Nephron progenitor cell (in vitro differentiated cells): ENCODE data around the gene PLCL2.

Experiments used
- DNase-seq: peaks from one replicate; pipeline ENCODE4 v3.0.0; 2021
- H3K27ac Mint-ChIP-seq: 2 replicates; pipeline ENCODE4 v1.8.0; 2021; ENCODE audit warnings: mild to moderate bottlenecking, moderate library complexity, mixed read lengths
- H3K27me3 Mint-ChIP-seq: 2 replicates; pipeline ENCODE4 v1.8.0; 2021; ENCODE audit warnings: mild to moderate bottlenecking, low read depth, mixed read lengths; ENCODE audit not compliant: poor library complexity
- H3K36me3 Mint-ChIP-seq: 2 replicates; pipeline ENCODE4 v1.8.0; 2021; ENCODE audit warnings: low read depth, mixed read lengths
- H3K4me1 Mint-ChIP-seq: 2 replicates; pipeline ENCODE4 v1.8.0; 2021; ENCODE audit warnings: mixed read lengths
- H3K4me3 Mint-ChIP-seq: 2 replicates; pipeline ENCODE4 v1.8.0; 2021; ENCODE audit warnings: mild to moderate bottlenecking, moderate library complexity, mixed read lengths
- H3K9me3 Mint-ChIP-seq: 2 replicates; pipeline ENCODE4 v1.8.0; 2021; ENCODE audit warnings: mild to moderate bottlenecking, moderate library complexity, mixed read lengths
- TF ChIP-seq, protein P1 (sequence below): fragments of 200-600 bp; sonication (generic); IDR thresholded peaks from 2 replicates; pipeline ENCODE4 v1.5.0; 2021; ENCODE audit warnings: antibody characterized with exemption

The PLCL2 gene

DNA sequence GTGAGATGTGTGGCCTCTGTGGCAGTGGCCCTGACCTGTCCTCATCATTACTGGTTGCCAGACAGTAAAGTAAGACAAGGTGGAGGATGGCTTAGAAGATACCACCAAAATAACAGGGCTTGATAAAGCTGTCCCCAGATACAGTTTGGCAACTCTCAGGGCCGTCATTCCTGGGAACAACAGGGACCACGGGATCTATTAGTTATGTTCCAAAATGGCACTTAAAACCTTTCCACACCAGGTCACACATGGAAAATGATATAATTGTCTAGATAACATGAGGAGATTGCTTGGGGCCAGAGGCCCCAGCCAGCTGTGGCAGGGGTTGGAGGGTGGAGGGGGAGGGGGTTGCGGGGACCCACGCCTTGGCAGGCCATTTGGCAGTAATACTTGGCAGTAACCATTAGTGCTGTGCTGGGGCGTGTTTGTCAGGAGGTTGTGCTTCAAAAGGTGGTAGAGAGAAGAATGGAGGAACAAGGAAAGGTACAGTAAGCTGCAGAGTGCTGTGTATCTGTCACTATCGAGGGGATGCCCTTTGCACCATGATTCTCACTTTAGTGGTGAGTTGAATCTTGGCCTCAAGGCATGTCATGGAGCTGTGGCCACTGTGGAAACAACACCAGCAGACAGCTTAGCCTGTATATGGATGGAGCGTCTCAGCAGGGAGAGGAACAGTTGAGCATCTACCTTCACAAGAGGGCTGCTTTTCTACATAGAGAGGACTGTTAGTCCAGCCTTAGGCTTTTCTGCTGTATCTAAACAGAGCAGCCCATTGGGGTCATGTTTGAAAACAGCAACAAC is 14.0 kb downstream of the PLCL2 start:
- H3K36me3 Mint-ChIP-seq, result peaks cover 5% of the 10 kb centered on the region
- H3K4me3 Mint-ChIP-seq, result no peak overlapping the region
- peak overlapping the region; percentile 28 for H3K27ac Mint-ChIP-seq
- H3K9me3 Mint-ChIP-seq, result peaks cover 5% of the 10 kb centered on the region
- peaks cover 34% of the 10 kb centered on the region for H3K4me1 Mint-ChIP-seq
- TF ChIP-seq, protein P1, sequence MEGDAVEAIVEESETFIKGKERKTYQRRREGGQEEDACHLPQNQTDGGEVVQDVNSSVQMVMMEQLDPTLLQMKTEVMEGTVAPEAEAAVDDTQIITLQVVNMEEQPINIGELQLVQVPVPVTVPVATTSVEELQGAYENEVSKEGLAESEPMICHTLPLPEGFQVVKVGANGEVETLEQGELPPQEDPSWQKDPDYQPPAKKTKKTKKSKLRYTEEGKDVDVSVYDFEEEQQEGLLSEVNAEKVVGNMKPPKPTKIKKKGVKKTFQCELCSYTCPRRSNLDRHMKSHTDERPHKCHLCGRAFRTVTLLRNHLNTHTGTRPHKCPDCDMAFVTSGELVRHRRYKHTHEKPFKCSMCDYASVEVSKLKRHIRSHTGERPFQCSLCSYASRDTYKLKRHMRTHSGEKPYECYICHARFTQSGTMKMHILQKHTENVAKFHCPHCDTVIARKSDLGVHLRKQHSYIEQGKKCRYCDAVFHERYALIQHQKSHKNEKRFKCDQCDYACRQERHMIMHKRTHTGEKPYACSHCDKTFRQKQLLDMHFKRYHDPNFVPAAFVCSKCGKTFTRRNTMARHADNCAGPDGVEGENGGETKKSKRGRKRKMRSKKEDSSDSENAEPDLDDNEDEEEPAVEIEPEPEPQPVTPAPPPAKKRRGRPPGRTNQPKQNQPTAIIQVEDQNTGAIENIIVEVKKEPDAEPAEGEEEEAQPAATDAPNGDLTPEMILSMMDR, result no peak
- DNase-seq, result no peak
- H3K27me3 Mint-ChIP-seq, result peaks cover 2% of the 10 kb centered on the region

DNA sequence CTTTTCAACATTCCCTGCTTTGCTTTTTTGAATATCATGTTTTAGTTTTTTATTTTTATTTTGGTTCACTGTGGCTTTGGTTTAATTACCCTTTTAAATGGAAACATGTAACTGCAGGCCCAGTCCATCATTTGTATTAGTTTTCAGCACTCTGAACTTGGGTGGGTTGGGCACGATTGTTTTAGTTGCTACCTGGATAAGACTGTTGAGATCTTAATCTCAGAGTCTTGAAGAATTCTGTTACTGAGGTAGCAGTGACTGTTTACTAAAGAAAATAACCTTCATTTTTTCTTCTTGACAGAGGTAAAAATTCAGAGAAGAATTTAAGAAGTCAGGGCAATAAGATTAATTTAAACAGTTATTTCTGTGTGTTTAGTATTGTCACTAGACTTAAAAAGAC is 15.2 kb downstream of the PLCL2 start:
- H3K27me3 Mint-ChIP-seq, result peaks cover 2% of the 10 kb centered on the region

DNA sequence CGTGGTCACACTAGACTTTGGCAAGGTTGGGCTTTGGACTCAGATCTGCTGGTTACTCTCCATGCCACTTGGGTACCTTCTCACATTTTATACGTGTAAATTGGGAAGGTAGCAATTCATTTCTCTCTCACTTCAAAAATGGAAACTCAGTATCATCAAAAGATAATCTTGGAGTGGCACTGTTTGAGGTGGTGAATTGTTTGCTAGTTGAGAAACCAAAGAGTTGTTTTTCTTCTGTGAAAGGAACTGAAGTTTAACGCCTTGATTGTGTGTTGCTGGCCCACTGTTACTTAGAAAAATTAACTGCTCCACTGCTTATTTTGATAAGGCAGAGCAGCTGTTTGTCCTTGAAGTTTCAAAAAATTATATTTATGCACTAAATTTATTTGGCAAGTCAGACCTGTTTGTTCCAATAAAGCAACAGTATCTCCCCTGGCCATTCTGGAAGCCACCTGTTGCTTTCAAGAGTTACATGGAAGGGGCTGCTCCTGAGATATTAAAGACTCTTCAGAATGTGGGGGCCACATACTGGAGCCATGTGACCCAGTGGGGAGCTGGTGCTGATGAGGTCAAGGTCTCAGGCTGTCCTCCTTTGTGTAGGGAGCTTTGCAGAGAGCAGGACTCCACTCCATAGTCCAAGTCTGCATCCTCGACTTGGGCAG is 16.2 kb downstream of the PLCL2 start:
- Mint-ChIP-seq H3K9me3 (no peaks in the 10 kb centered on the region), H3K27me3 (peaks cover 2% of the 10 kb centered on the region), H3K4me3 (no peak overlapping the region), H3K36me3 (no peaks in the 10 kb centered on the region), H3K4me1 (peaks cover 54% of the 10 kb centered on the region), H3K27ac (no peak overlapping the region)
- TF ChIP-seq, protein P1, result no peak
- DNase-seq, result no peak

More for the DNA sequence above, 15.2 kb downstream of the PLCL2 start:
- Mint-ChIP-seq H3K4me3 (no peak overlapping the region), H3K9me3 (peaks cover 5% of the 10 kb centered on the region), H3K27ac (no peak overlapping the region), H3K36me3 (peaks cover 5% of the 10 kb centered on the region), H3K4me1 (peaks cover 44% of the 10 kb centered on the region)
- TF ChIP-seq, protein P1, result no peak
- no peak for DNase-seq

DNA sequence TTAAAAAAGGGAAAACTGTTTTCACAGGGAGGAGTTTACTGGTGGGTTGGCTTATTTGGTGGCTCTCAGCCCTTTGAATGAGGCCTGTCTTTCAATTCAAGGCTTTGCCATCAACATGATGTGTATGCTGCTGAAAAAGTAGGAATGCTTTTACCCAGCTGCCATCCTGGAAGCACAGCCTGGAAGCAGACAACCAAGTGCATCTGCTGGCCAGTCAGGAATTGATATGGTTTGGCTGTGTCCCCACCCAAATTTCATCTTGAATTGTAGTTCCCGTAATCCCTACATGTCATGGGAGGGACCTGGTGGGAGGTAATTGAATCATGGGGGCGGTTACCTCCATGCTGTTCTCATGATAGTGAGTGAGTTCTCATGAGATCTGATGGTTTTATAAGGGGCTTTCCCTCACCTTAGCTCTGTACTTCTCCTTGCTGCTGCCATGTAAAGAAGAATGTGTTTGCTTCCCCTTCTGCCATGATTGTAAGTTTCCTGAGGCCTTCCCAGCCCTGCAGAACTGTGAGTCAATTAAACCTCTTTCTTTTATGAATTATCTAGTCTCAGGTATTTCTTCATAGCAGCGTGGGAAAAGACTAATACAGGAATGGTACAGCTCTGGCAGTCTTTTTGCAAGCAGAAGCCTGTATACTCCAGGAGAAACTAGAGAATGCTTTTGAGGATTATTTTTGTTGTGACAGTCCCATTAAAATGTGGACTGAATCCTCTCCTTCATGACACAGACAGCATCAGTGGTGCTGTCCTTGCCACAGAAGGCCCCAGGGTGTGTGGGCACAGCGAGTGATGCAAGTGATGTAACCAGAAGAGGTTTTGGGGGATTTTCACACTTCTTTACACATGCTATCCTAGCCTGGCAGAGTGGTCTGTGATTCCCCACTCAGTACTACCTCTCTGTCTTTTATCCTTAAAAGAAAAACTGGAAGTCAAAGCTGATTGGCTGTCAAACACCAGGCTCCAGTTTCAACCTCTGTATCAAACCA is 20.0 kb downstream of the PLCL2 start:
- Mint-ChIP-seq H3K4me3 (no peak overlapping the region), H3K9me3 (no peaks in the 10 kb centered on the region), H3K36me3 (no peaks in the 10 kb centered on the region), H3K27me3 (no peaks in the 10 kb centered on the region), H3K27ac (peak overlapping the region; percentile 89), H3K4me1 (peaks cover 40% of the 10 kb centered on the region)
- DNase-seq, result no peak
- TF ChIP-seq, protein P1, result no peak

DNA sequence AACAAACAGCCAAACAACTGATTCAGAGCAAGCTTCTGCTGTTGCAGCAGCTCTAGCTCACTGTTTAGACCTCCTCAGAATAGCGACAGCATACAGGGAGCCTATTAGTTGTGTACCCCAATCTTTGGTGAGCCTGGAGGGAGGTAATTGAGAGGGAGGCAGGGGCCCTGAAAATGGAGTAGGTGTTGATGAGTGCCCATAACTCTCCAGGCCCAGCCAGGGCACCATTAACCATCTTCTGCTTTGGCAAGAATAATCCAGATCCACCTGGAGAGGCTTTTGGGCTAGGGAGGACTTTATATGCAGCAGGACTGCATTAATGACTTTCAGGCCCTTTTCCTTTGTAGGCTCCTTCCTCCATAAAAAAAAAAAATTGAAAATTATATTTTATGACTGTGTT is 20.9 kb downstream of the PLCL2 start:
- H3K27me3 Mint-ChIP-seq, result no peaks in the 10 kb centered on the region
- peaks cover 40% of the 10 kb centered on the region for H3K4me1 Mint-ChIP-seq
- H3K4me3 Mint-ChIP-seq, result no peak overlapping the region
- peak overlapping the region; percentile 40 for H3K27ac Mint-ChIP-seq
- no peaks in the 10 kb centered on the region for H3K9me3 Mint-ChIP-seq
- TF ChIP-seq, protein P1, result no peak
- DNase-seq, result no peak
- H3K36me3 Mint-ChIP-seq, result no peaks in the 10 kb centered on the region
